GM12878 (cell line): ENCODE results near the gene DIPK2A. TPM values are rescaled to one million over a fixed set of nuclear protein-coding genes. Genes with fewer than 3 reads are reported as not detected.

ENCODE experiments used
- ATAC-seq: fragments of 200-7000 bp; cut with Tn5 transposase; 3 replicates; pipeline ENCODE4 v1.9.1; 2020; ENCODE audit warnings: mild to moderate bottlenecking, moderate library complexity
- BruUV-seq: library from RNA; stranded (reverse); fragments of 400-500 nt; replicated peaks from 2 replicates; lab custom pipeline; 2021; lab: Mats Ljungman, UMichigan
- CTCF ChIA-PET: fragments of 300-600 bp; sonication (Branson Sonifier 250); formaldehyde crosslinking; extraction: SDS; loops from one replicate; lab custom pipeline; 2021; ENCODE audit warnings: inconsistent platforms; lab: Yijun Ruan, JAX
- POLR2A ChIA-PET: fragments of 350-600 bp; formaldehyde crosslinking; extraction: SDS; loops from one replicate; lab custom pipeline; 2021; ENCODE audit warnings: inconsistent platforms; lab: Charles Lee
- RAD21 ChIA-PET: fragments of 300-600 bp; sonication (Branson Sonifier 250); formaldehyde crosslinking; loops from one replicate; lab custom pipeline; 2023; ENCODE audit warnings: antibody characterized with exemption; ENCODE audit not compliant: unreplicated experiment; lab: Charles Lee
- SMC1A ChIA-PET: fragments of 300-600 bp; sonication (Branson Sonifier 250); formaldehyde crosslinking; loops from one replicate; lab custom pipeline; 2023; ENCODE audit not compliant: unreplicated experiment, uncharacterized antibody; lab: Charles Lee
- DNase-seq: peaks from one replicate; pipeline ENCODE4 v3.0.0-alpha.2; 2011; ENCODE audit warnings: low read depth, low spot score
- FAIRE-seq: peaks from 3 replicates; lab custom pipeline; 2011; peaks lifted over from hg19 to GRCh38; lab: Jason Lieb, UNC
- H2AFZ ChIP-seq: 2 replicates; pipeline ENCODE4 v1.6.0; 2011; ENCODE audit warnings: low read depth, low read length, control low read depth; ENCODE audit not compliant: control insufficient read depth
- H3K27ac ChIP-seq: 2 replicates; pipeline ENCODE4 v1.5.1; 2011; ENCODE audit warnings: control low read depth; ENCODE audit not compliant: control insufficient read depth, insufficient read depth
- H3K27me3 ChIP-seq, 2 experiments: replicated peaks in 1 of 2; 2 replicates each; pipeline versions ENCODE4 v1.6.0 to v1.6.1; 2011; ENCODE audit warnings: low read length in 1 of 2; ENCODE audit not compliant: control insufficient read depth in 2 of 2, insufficient read depth in 2 of 2
- H3K36me3 ChIP-seq, 2 experiments: 2 replicates each; pipeline ENCODE4 v1.5.1; 2011; ENCODE audit warnings: low read length in 1 of 2; ENCODE audit not compliant: control insufficient read depth in 2 of 2, insufficient read depth in 2 of 2
- H3K4me1 ChIP-seq: 2 replicates; pipeline ENCODE4 v1.6.1; 2011; ENCODE audit warnings: mild to moderate bottlenecking, low read length, moderate library complexity, mixed read lengths; ENCODE audit not compliant: control insufficient read depth, insufficient read depth
- H3K4me2 ChIP-seq: 2 replicates; pipeline ENCODE4 v1.6.0; 2011; ENCODE audit warnings: control low read depth; ENCODE audit not compliant: control insufficient read depth, insufficient read depth
- H3K4me3 ChIP-seq: fragments of 200-600 bp; sonication (generic); 2 replicates; pipeline ENCODE4 v1.5.1; 2016
- H3K79me2 ChIP-seq: 2 replicates; pipeline ENCODE4 v1.6.0; 2011; ENCODE audit warnings: low read length; ENCODE audit not compliant: control insufficient read depth, insufficient read depth
- H3K9ac ChIP-seq: 2 replicates; pipeline ENCODE4 v1.8.0; 2011; ENCODE audit warnings: low read length, control low read depth, mixed read lengths; ENCODE audit not compliant: control insufficient read depth, insufficient read depth
- H3K9me3 ChIP-seq: replicated peaks from 3 replicates; pipeline ENCODE4 v1.5.1; 2011; ENCODE audit warnings: mild to moderate bottlenecking, low read length; ENCODE audit not compliant: control insufficient read depth, insufficient read depth
- H4K20me1 ChIP-seq: 2 replicates; pipeline ENCODE4 v1.6.0; 2011; ENCODE audit not compliant: control insufficient read depth, insufficient read depth
- CBX5 ChIP-seq: sonication (generic); IDR thresholded peaks from 2 replicates; pipeline ENCODE4 v1.6.1; 2016; ENCODE audit warnings: low read depth, moderate library complexity, mild to moderate bottlenecking, inconsistent platforms
- E4F1 ChIP-seq: fragments of 450-650 bp; IDR thresholded peaks from 2 replicates; pipeline ENCODE4 v1.6.1; 2018; ENCODE audit warnings: borderline replicate concordance, mild to moderate bottlenecking; ENCODE audit not compliant: partially characterized antibody
- NFXL1 ChIP-seq: fragments of 450-650 bp; IDR thresholded peaks from 2 replicates; pipeline ENCODE4 v1.6.1; 2017; ENCODE audit warnings: antibody characterized with exemption, mild to moderate bottlenecking, borderline replicate concordance
- NR2C1 ChIP-seq: fragments of 450-650 bp; IDR thresholded peaks from 2 replicates; pipeline ENCODE4 v1.6.1; 2017; ENCODE audit warnings: antibody characterized with exemption, mild to moderate bottlenecking, moderate library complexity
- ZNF274 ChIP-seq: IDR thresholded peaks from one replicate; pipeline ENCODE4 v1.8.0; 2011; ENCODE audit not compliant: insufficient read length, insufficient read depth
- ZNF592 ChIP-seq: fragments of 450-650 bp; IDR thresholded peaks from 2 replicates; pipeline ENCODE4 v1.6.1; 2017; ENCODE audit warnings: mild to moderate bottlenecking, moderate library complexity
- in situ Hi-C: fragments of 300-500 bp; cut with MboI; formaldehyde crosslinking; loops from 9 replicates; pipeline ENCODE4 v1.14.3; 2018; ENCODE audit warnings: mixed read lengths
- intact Hi-C: fragments of 100-400 bp; cut with micrococcal nuclease; formaldehyde crosslinking; loops from one replicate; pipeline ENCODE4 v1.14.2; 2022; ENCODE audit not compliant: unreplicated experiment
- polyA plus RNA-seq, 11 experiments: library from polyadenylated mRNA; depleted of rRNA in 4 of 11; unstranded in 6 of 11; stranded (reverse) in 5 of 11; fragments of >200 nt; fragmentation: Nextera tagmentation in 4 of 11; fragmentation: Illumina TruSeq in 1 of 11; extraction: Ambion mirVana in 4 of 11; extraction: Trizol in 1 of 11; gene quantifications; 1 replicate in 1 of 11; 2 replicates in 10 of 11; pipeline versions ENCODE4 v1.2.1 to v1.2.3, GENCODE V29; 2011 to 2016; ENCODE audit warnings: inconsistent platforms in 2 of 11, missing spikeins in 2 of 11, low read depth in 1 of 11
- total RNA-seq, 4 experiments: library from RNA; depleted of rRNA in 3 of 4; stranded (reverse); fragments of >200 nt in 3 of 4; fragmentation: Illumina TruSeq in 1 of 4; extraction: Trizol in 1 of 4; gene quantifications; 2 replicates each; pipeline versions ENCODE4 v1.2.1 to v1.2.3, GENCODE V29; 2013 to 2021

The DIPK2A gene
- total and polyA plus RNA-seq, 10 of the 15 experiments (the other 5 are each of a cell fraction or from before 2014, with no cell fraction given), result 4.6 to 36.4 (median 15.0) TPM

GRCh38 chr3:143957453-143957852, 14.2 kb upstream of the DIPK2A start (continued):
- no peak for TF ChIP-seq ZNF592
- TF ChIP-seq ZNF274, result no peak
- TF ChIP-seq NR2C1, result no peak
- TF ChIP-seq E4F1, result no peak

GRCh38 chr3:143958966-143959365, 12.7 kb upstream of the DIPK2A start:
- Histone ChIP-seq H3K4me3 (no peak overlapping the region), H3K27ac (no peak overlapping the region), H3K9ac (no peak overlapping the region), H3K27me3 (no peaks in the 10 kb centered on the region), H4K20me1 (no peaks in the 10 kb centered on the region), H3K4me1 (no peaks in the 10 kb centered on the region; the same call in 1 of the 2 replicates), H2AFZ (no peak overlapping the region), H3K79me2 (no peaks in the 10 kb centered on the region), H3K36me3 (no peaks in the 10 kb centered on the region), H3K4me2 (no peak overlapping the region), H3K9me3 (peaks cover 2% of the 10 kb centered on the region; the same call in 1 of the 3 replicates)
- RAD21 ChIA-PET, result no interaction called here
- ATAC-seq, result no peak
- FAIRE-seq, result no peak
- no TSS peak for BruUV-seq
- POLR2A ChIA-PET, result no interaction called here
- SMC1A ChIA-PET, result interaction anchor here (1.1 kb wide), 1 partner anchor 12 kb away, joined by 3 read pairs; the partner anchor contains the start of gene DIPK2A
- intact Hi-C loops, result no loop called here
- DNase-seq, result no peak
- in situ Hi-C loops, result loop anchor here (10.0 kb wide), 2 partner anchors 64 to 184 kb away; no protein-coding TSS in a partner anchor
- CTCF ChIA-PET, result interaction anchor here (0.6 to 2.6 kb wide), 2 partner anchors 13 to 18 kb away, joined by 3 to 11 read pairs; partner anchors contain the start of gene DIPK2A
- TF ChIP-seq CBX5, result 0 out of 2 replicates have a peak, but pooled peaks have one; percentile 28
- no peak for TF ChIP-seq NFXL1
